DOHH2 (cell line): ENCODE results near the gene SLC16A6.
"Not testable (repeated sequence)": the region's sequence is repeated elsewhere in the genome, so short reads cannot be mapped to it uniquely, and the experiment has no call there.

Experiments used
- CTCF ChIP-seq: fragments of 200-600 bp; sonication (generic); IDR thresholded peaks from one replicate; pipeline ENCODE4 v1.5.1; 2014; ENCODE audit warnings: antibody characterized with exemption, mild to moderate bottlenecking, low read depth, low read length; ENCODE audit not compliant: poor library complexity, severe bottlenecking
- EZH2phosphoT487 ChIP-seq: fragments of 200-600 bp; sonication (generic); IDR thresholded peaks from 2 replicates; pipeline ENCODE4 v1.6.1; 2017; ENCODE audit warnings: borderline replicate concordance, mild to moderate bottlenecking, antibody characterized with exemption, low read length, moderate library complexity, mixed read lengths

DNA sequence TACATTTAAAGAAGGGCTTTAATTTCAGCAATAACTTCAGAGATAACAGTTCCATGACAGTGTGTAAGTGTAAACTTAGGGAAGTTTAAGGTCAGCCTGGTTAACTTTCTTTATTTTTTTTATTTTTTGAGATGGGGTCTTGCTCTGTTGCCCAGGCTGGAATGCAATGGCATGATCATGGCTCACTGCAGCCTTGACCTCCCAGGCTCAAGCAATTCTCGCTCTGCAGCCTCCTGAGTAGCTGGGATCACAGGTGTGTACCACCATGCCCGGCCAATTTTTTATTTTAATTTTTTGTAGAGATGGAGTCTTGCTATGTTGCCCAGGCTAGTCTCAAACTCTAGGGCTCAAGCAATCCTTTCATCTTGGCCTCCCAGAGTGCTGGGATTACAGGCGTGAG lies 14.6 kb downstream of the SLC16A6 start:
- TF ChIP-seq CTCF, EZH2phosphoT487: not testable (repeated sequence)
